AG09309 (cell line): ENCODE data around the gene MLYCD.

Experiments
- DNase-seq: peaks from one replicate; pipeline ENCODE4 v3.0.0-alpha.2; 2010; ENCODE audit warnings: low read depth
- H3K4me3 ChIP-seq: 2 replicates; pipeline ENCODE4 v1.5.1; 2011; ENCODE audit warnings: mild to moderate bottlenecking, low read depth, low read length, moderate library complexity; ENCODE audit not compliant: control insufficient read depth
- CTCF ChIP-seq: IDR thresholded peaks from 2 replicates; pipeline ENCODE4 v1.5.1; 2011; ENCODE audit warnings: mild to moderate bottlenecking, low read depth, low read length, inconsistent platforms; ENCODE audit not compliant: insufficient read depth, control insufficient read depth; ENCODE audit errors: missing control alignments

The MLYCD gene

GRCh38 chr16:83926726-83927397, 27.9 kb downstream of the MLYCD start:
- DNase-seq = peak; percentile 3
- peak; percentile 98 for TF ChIP-seq CTCF
- no peak overlapping the region for H3K4me3 ChIP-seq

- TF ChIP-seq CTCF = no peak
- no peak overlapping the region for H3K4me3 ChIP-seq
- DNase-seq = peak; percentile 86
These were observed 29.6 kb downstream of the MLYCD start for GRCh38 chr16:83928341-83929055.

- DNase-seq = no peak
- H3K4me3 ChIP-seq = no peak overlapping the region
- no peak for TF ChIP-seq CTCF
These were observed 31.1 kb downstream of the MLYCD start for GRCh38 chr16:83929811-83930555.

- TF ChIP-seq CTCF = no peak
- H3K4me3 ChIP-seq = no peak overlapping the region
- no peak for DNase-seq
These were observed 32.0 kb downstream of the MLYCD start for GRCh38 chr16:83930730-83931500.

- no peak overlapping the region for H3K4me3 ChIP-seq
- no peak for DNase-seq
- no peak for TF ChIP-seq CTCF
These were observed 32.6 kb downstream of the MLYCD start for GRCh38 chr16:83931556-83931955.

- TF ChIP-seq CTCF = no peak
- no peak overlapping the region for H3K4me3 ChIP-seq
- no peak for DNase-seq
These were observed 33.4 kb downstream of the MLYCD start for GRCh38 chr16:83932304-83932703.
